HL-60 (cell line): ENCODE measurements around the gene ZNF157.

Source experiments
- SPI1 ChIP-seq: IDR thresholded peaks from 2 replicates; pipeline ENCODE4 v1.6.1; 2012; ENCODE audit warnings: low read depth, mild to moderate bottlenecking, borderline replicate concordance
- TF ChIP-seq, protein P1 (sequence below): IDR thresholded peaks from 2 replicates; pipeline ENCODE4 v1.6.1; 2012; ENCODE audit warnings: low read depth; ENCODE audit not compliant: insufficient replicate concordance

DNA sequence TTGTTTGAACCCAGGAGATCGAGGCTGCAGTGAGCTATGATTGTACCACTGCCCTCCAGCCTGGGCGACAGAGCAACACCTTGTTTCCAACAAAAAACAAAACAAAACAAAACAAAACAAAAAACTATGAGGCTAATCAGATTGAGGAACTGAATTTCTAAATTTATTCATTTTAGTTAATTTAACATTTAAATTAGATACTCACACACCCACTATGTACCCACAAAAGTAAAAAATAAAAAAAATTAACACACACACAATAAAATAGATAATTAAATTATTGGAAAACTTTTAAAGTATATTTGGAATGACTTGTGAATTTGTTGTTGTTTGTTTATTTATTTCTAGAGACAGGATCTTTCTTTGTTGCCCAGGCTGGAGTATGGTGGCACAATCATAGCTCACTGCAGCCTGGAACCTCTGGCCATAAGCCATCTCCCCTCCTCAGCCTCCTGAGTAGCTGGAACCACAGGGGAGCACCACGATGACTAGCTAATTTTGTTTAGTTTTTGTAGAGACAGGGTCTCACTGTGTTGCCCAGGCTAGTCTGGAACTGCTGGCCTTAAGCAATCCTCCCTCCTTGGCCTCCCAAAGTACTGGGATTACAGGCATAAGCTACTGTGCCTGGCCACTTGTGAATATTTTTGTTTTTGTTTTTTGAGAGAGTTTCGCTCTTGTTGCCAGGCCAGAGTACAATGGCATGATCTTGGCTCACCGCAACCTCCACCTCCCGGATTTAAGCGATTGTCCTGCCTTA, 9.8 kb upstream of the ZNF157 start:
- TF ChIP-seq, protein P1, sequence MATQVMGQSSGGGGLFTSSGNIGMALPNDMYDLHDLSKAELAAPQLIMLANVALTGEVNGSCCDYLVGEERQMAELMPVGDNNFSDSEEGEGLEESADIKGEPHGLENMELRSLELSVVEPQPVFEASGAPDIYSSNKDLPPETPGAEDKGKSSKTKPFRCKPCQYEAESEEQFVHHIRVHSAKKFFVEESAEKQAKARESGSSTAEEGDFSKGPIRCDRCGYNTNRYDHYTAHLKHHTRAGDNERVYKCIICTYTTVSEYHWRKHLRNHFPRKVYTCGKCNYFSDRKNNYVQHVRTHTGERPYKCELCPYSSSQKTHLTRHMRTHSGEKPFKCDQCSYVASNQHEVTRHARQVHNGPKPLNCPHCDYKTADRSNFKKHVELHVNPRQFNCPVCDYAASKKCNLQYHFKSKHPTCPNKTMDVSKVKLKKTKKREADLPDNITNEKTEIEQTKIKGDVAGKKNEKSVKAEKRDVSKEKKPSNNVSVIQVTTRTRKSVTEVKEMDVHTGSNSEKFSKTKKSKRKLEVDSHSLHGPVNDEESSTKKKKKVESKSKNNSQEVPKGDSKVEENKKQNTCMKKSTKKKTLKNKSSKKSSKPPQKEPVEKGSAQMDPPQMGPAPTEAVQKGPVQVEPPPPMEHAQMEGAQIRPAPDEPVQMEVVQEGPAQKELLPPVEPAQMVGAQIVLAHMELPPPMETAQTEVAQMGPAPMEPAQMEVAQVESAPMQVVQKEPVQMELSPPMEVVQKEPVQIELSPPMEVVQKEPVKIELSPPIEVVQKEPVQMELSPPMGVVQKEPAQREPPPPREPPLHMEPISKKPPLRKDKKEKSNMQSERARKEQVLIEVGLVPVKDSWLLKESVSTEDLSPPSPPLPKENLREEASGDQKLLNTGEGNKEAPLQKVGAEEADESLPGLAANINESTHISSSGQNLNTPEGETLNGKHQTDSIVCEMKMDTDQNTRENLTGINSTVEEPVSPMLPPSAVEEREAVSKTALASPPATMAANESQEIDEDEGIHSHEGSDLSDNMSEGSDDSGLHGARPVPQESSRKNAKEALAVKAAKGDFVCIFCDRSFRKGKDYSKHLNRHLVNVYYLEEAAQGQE, result no peak
- no peak for TF ChIP-seq SPI1
